Fibroblast of skin of right quadriceps (primary cell): ENCODE measurements around the gene ZSCAN10.

Experiments used
- DNase-seq: peaks from one replicate; pipeline ENCODE4 v3.0.0-alpha.2; 2013

ZSCAN10 gene

GRCh38 chr16:3133844-3134243 is 34.8 kb upstream of the ZSCAN10 start:
- DNase-seq = no peak

- DNase-seq = peak; percentile 19
Measured at GRCh38 chr16:3131755-3132377, 32.8 kb upstream of the ZSCAN10 start.

- peak; percentile 79 for DNase-seq
Measured at GRCh38 chr16:3129137-3130131, 30.3 kb upstream of the ZSCAN10 start.

GRCh38 chr16:3127745-3128144 is 28.7 kb upstream of the ZSCAN10 start:
- DNase-seq = no peak

GRCh38 chr16:3123986-3124886 is 25.1 kb upstream of the ZSCAN10 start:
- DNase-seq = peak; percentile 91

GRCh38 chr16:3122926-3123570 is 24.0 kb upstream of the ZSCAN10 start:
- no peak for DNase-seq

GRCh38 chr16:3121851-3122467 is 22.9 kb upstream of the ZSCAN10 start:
- no peak for DNase-seq

- no peak for DNase-seq
Measured at GRCh38 chr16:3120435-3120834, 21.3 kb upstream of the ZSCAN10 start.

- no peak for DNase-seq
Measured at GRCh38 chr16:3119701-3120408, 20.8 kb upstream of the ZSCAN10 start.

- no peak for DNase-seq
Measured at GRCh38 chr16:3119286-3119685, 20.2 kb upstream of the ZSCAN10 start.

GRCh38 chr16:3118846-3119245 is 19.8 kb upstream of the ZSCAN10 start:
- DNase-seq = no peak

GRCh38 chr16:3118204-3118790 is 19.2 kb upstream of the ZSCAN10 start:
- DNase-seq = no peak

- no peak for DNase-seq
Measured at GRCh38 chr16:3115561-3115960, 16.5 kb upstream of the ZSCAN10 start.

- DNase-seq = no peak
Measured at GRCh38 chr16:3115003-3115402, 15.9 kb upstream of the ZSCAN10 start.

- no peak for DNase-seq
Measured at GRCh38 chr16:3113765-3114479, 14.8 kb upstream of the ZSCAN10 start.

GRCh38 chr16:3112881-3113574 is 13.9 kb upstream of the ZSCAN10 start:
- DNase-seq = no peak

- DNase-seq = peak; percentile 72
Measured at GRCh38 chr16:3112058-3112880, 13.2 kb upstream of the ZSCAN10 start, which contains the start of gene ZNF205. Gene ZNF205 (plus strand): TSS chr16:3112586. CDS start chr16:3113431, 845 bp downstream.

- DNase-seq = peak; percentile 91
Measured at GRCh38 chr16:3106205-3106928, 7.3 kb upstream of the ZSCAN10 start.
